Gastrocnemius medialis (tissue), 4 donors: ENCODE data around the gene PKMYT1.

Experiments
- POLR2A ChIP-seq, 2 donors: fragments of 450-650 bp; IDR thresholded peaks; one replicate each; pipeline ENCODE4 v1.6.1; 2017; ENCODE audit warnings: antibody characterized with exemption in 2 of 2, mild to moderate bottlenecking in 2 of 2, moderate library complexity in 2 of 2
- TF ChIP-seq, protein P1 (sequence below), 5 experiments: fragments of 450-650 bp in 3 of 5; fragments of 200-600 bp in 2 of 5; sonication (generic) in 2 of 5; IDR thresholded peaks in 4 of 5; conservative IDR thresholded peaks in 1 of 5; 1 replicate in 4 of 5; 2 replicates in 1 of 5; pipeline ENCODE4 v1.5.1; 2016 to 2019; ENCODE audit warnings: antibody characterized with exemption in 5 of 5, mild to moderate bottlenecking in 3 of 5, moderate library complexity in 3 of 5

- TF ChIP-seq, protein P1, sequence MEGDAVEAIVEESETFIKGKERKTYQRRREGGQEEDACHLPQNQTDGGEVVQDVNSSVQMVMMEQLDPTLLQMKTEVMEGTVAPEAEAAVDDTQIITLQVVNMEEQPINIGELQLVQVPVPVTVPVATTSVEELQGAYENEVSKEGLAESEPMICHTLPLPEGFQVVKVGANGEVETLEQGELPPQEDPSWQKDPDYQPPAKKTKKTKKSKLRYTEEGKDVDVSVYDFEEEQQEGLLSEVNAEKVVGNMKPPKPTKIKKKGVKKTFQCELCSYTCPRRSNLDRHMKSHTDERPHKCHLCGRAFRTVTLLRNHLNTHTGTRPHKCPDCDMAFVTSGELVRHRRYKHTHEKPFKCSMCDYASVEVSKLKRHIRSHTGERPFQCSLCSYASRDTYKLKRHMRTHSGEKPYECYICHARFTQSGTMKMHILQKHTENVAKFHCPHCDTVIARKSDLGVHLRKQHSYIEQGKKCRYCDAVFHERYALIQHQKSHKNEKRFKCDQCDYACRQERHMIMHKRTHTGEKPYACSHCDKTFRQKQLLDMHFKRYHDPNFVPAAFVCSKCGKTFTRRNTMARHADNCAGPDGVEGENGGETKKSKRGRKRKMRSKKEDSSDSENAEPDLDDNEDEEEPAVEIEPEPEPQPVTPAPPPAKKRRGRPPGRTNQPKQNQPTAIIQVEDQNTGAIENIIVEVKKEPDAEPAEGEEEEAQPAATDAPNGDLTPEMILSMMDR (IDR thresholded peaks at IDR 0.05 in 4 of 5, conservative IDR thresholded peaks at IDR 0.05 in 1 of 5): no peak
- no peak for TF ChIP-seq POLR2A (IDR thresholded peaks at IDR 0.05)
Observed at GRCh38 chr16:3029491-3030221, 49.4 kb upstream of the PKMYT1 start.
